HepG2 (cell line): Measurements from ENCODE around the gene DQX1. TPM values are rescaled to one million over a fixed set of nuclear protein-coding genes. Genes with fewer than 3 reads are reported as not detected.

ENCODE experiments used
- ATF1 ChIP-seq: IDR thresholded peaks from 2 replicates; pipeline ENCODE4 v1.6.1; 2016; ENCODE audit warnings: mild to moderate bottlenecking, control low read depth
- BRF2 ChIP-seq: sonication (generic); formaldehyde crosslinking; IDR thresholded peaks from 2 replicates; pipeline ENCODE4 v1.8.1; 2022; ENCODE audit warnings: mild to moderate bottlenecking, missing genetic modification reagents
- ETV5 ChIP-seq: IDR thresholded peaks from 2 replicates; pipeline ENCODE4 v1.6.1; 2018; ENCODE audit warnings: missing biosample characterization, missing genetic modification reagents, inconsistent platforms, borderline replicate concordance
- ZBTB34 ChIP-seq: sonication (generic); formaldehyde crosslinking; IDR thresholded peaks from 2 replicates; pipeline ENCODE4 v1.8.0; 2022; ENCODE audit warnings: mild to moderate bottlenecking, missing genetic modification reagents
- ZNF124 ChIP-seq: sonication (generic); formaldehyde crosslinking; IDR thresholded peaks from 2 replicates; pipeline ENCODE4 v1.4.0; 2020; ENCODE audit warnings: missing genetic modification reagents
- ZNF556 ChIP-seq: sonication (generic); formaldehyde crosslinking; IDR thresholded peaks from 2 replicates; pipeline ENCODE4 v1.4.0; 2020; ENCODE audit warnings: mild to moderate bottlenecking, missing genetic modification reagents, borderline replicate concordance
- polyA plus RNA-seq, 8 experiments: library from polyadenylated mRNA; depleted of rRNA in 3 of 8; stranded (reverse) in 7 of 8; unstranded in 1 of 8; fragments of >200 nt; fragmentation: Illumina TruSeq in 4 of 8; extraction: Trizol in 4 of 8; gene quantifications; 2 replicates each; pipeline versions ENCODE4 v1.2.1 to v1.2.3, GENCODE V29; 2011 to 2016; ENCODE audit warnings: low read depth in 4 of 8, missing spikeins in 1 of 8, mixed read lengths in 1 of 8; ENCODE audit not compliant: insufficient read depth in 1 of 8
- total RNA-seq, 5 experiments: library from RNA; depleted of rRNA; stranded (reverse); fragments of >200 nt; fragmentation: Illumina TruSeq; extraction: Trizol; gene quantifications; 2 replicates each; pipeline ENCODE4 v1.2.3, GENCODE V29; 2016; ENCODE audit warnings: low read depth in 1 of 5
- TF ChIP-seq, protein P1 (sequence below): IDR thresholded peaks from 2 replicates; pipeline ENCODE4 v1.6.1; 2016
- TF ChIP-seq, protein P2 (sequence below): IDR thresholded peaks from 2 replicates; pipeline ENCODE4 v1.4.0; 2020; ENCODE audit warnings: mild to moderate bottlenecking, missing genetic modification reagents
- TF ChIP-seq, protein P3 (sequence below): fragments of 450-650 bp; IDR thresholded peaks from 2 replicates; pipeline ENCODE4 v1.6.1; 2017
- TF ChIP-seq, protein P4 (sequence below): IDR thresholded peaks from 2 replicates; pipeline ENCODE4 v1.6.1; 2016; ENCODE audit warnings: mild to moderate bottlenecking
- TF ChIP-seq, protein P5 (sequence below): sonication (generic); formaldehyde crosslinking; IDR thresholded peaks from 2 replicates; pipeline ENCODE4 v1.5.1; 2020; ENCODE audit warnings: mild to moderate bottlenecking, missing genetic modification reagents, borderline replicate concordance

DQX1 gene
- total and polyA plus RNA-seq, 2 of the 13 experiments (the other 11 are each of a cell fraction or from before 2014, with no cell fraction given) = 27.6 to 89.8 TPM

DNA sequence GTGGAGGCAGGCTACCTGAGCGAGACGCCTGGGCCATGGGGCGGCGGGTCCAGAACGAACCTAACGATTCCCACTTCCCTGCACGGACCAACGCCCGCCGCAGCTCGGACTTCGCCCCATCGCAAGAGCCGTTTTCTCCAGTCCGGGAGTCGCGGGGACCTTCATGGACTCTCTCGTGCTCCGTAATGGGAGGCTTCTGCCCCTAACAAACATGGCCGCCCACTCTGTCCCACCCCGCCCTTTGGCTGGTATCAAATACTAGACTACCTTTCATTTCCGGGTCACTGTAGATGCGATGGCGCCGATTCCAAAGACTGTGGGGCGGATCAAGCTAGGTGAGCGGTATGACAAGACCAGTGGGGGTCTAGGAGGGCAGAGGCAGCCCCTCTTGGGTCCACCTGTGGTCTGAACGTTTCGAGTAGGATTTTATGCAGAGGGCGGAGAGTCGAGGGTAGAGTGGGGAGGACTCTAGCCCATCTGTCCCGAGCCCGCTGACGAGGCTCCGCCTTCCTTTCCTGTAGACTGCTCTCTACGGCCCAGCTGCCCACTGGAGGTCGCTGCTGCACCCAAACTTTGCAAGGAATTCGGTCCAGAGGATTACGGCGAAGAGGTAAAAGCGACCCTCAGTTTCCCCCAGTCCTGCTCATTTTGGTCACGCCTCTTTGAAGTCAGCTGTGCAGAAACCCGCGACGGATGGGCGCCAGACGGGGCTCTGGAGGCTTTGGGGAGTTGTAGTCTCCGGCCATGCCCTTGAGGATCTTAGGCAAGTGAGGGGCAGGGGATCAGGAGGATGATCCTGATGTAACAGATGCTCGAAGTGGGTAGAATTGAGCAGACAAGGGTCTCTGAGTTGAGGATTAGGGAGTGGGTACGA is 43.0 kb downstream of the DQX1 start, which contains the start of the genes CCDC142 and TTC31 (continued):
- TF ChIP-seq BRF2 (CRISPR knock-in tag) (0 out of 2 replicates have a peak, but pooled peaks have one; percentile 21), ETV5 (no peak), ATF1 (peak; percentile 84), ZNF556 (CRISPR knock-in tag) (peak; percentile 87), ZNF124 (CRISPR knock-in tag) (peak; percentile 46; the same call in 1 of the 2 replicates), ZBTB34 (CRISPR knock-in tag) (peak; percentile 83)
- TF ChIP-seq, protein P1, sequence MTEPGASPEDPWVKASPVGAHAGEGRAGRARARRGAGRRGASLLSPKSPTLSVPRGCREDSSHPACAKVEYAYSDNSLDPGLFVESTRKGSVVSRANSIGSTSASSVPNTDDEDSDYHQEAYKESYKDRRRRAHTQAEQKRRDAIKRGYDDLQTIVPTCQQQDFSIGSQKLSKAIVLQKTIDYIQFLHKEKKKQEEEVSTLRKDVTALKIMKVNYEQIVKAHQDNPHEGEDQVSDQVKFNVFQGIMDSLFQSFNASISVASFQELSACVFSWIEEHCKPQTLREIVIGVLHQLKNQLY (CRISPR knock-in tag) = peak; percentile 4; the same call in 1 of the 2 replicates
- TF ChIP-seq, protein P2, sequence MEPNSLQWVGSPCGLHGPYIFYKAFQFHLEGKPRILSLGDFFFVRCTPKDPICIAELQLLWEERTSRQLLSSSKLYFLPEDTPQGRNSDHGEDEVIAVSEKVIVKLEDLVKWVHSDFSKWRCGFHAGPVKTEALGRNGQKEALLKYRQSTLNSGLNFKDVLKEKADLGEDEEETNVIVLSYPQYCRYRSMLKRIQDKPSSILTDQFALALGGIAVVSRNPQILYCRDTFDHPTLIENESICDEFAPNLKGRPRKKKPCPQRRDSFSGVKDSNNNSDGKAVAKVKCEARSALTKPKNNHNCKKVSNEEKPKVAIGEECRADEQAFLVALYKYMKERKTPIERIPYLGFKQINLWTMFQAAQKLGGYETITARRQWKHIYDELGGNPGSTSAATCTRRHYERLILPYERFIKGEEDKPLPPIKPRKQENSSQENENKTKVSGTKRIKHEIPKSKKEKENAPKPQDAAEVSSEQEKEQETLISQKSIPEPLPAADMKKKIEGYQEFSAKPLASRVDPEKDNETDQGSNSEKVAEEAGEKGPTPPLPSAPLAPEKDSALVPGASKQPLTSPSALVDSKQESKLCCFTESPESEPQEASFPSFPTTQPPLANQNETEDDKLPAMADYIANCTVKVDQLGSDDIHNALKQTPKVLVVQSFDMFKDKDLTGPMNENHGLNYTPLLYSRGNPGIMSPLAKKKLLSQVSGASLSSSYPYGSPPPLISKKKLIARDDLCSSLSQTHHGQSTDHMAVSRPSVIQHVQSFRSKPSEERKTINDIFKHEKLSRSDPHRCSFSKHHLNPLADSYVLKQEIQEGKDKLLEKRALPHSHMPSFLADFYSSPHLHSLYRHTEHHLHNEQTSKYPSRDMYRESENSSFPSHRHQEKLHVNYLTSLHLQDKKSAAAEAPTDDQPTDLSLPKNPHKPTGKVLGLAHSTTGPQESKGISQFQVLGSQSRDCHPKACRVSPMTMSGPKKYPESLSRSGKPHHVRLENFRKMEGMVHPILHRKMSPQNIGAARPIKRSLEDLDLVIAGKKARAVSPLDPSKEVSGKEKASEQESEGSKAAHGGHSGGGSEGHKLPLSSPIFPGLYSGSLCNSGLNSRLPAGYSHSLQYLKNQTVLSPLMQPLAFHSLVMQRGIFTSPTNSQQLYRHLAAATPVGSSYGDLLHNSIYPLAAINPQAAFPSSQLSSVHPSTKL (CRISPR knock-in tag) = peak; percentile 69
- TF ChIP-seq, protein P3, sequence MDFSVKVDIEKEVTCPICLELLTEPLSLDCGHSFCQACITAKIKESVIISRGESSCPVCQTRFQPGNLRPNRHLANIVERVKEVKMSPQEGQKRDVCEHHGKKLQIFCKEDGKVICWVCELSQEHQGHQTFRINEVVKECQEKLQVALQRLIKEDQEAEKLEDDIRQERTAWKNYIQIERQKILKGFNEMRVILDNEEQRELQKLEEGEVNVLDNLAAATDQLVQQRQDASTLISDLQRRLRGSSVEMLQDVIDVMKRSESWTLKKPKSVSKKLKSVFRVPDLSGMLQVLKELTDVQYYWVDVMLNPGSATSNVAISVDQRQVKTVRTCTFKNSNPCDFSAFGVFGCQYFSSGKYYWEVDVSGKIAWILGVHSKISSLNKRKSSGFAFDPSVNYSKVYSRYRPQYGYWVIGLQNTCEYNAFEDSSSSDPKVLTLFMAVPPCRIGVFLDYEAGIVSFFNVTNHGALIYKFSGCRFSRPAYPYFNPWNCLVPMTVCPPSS = no peak
- TF ChIP-seq, protein P4, sequence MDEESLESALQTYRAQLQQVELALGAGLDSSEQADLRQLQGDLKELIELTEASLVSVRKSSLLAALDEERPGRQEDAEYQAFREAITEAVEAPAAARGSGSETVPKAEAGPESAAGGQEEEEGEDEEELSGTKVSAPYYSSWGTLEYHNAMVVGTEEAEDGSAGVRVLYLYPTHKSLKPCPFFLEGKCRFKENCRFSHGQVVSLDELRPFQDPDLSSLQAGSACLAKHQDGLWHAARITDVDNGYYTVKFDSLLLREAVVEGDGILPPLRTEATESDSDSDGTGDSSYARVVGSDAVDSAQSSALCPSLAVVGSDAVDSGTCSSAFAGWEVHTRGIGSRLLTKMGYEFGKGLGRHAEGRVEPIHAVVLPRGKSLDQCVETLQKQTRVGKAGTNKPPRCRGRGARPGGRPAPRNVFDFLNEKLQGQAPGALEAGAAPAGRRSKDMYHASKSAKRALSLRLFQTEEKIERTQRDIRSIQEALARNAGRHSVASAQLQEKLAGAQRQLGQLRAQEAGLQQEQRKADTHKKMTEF (CRISPR knock-in tag) = peak; percentile 91
- TF ChIP-seq, protein P5, sequence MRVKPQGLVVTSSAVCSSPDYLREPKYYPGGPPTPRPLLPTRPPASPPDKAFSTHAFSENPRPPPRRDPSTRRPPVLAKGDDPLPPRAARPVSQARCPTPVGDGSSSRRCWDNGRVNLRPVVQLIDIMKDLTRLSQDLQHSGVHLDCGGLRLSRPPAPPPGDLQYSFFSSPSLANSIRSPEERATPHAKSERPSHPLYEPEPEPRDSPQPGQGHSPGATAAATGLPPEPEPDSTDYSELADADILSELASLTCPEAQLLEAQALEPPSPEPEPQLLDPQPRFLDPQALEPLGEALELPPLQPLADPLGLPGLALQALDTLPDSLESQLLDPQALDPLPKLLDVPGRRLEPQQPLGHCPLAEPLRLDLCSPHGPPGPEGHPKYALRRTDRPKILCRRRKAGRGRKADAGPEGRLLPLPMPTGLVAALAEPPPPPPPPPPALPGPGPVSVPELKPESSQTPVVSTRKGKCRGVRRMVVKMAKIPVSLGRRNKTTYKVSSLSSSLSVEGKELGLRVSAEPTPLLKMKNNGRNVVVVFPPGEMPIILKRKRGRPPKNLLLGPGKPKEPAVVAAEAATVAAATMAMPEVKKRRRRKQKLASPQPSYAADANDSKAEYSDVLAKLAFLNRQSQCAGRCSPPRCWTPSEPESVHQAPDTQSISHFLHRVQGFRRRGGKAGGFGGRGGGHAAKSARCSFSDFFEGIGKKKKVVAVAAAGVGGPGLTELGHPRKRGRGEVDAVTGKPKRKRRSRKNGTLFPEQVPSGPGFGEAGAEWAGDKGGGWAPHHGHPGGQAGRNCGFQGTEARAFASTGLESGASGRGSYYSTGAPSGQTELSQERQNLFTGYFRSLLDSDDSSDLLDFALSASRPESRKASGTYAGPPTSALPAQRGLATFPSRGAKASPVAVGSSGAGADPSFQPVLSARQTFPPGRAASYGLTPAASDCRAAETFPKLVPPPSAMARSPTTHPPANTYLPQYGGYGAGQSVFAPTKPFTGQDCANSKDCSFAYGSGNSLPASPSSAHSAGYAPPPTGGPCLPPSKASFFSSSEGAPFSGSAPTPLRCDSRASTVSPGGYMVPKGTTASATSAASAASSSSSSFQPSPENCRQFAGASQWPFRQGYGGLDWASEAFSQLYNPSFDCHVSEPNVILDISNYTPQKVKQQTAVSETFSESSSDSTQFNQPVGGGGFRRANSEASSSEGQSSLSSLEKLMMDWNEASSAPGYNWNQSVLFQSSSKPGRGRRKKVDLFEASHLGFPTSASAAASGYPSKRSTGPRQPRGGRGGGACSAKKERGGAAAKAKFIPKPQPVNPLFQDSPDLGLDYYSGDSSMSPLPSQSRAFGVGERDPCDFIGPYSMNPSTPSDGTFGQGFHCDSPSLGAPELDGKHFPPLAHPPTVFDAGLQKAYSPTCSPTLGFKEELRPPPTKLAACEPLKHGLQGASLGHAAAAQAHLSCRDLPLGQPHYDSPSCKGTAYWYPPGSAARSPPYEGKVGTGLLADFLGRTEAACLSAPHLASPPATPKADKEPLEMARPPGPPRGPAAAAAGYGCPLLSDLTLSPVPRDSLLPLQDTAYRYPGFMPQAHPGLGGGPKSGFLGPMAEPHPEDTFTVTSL = no peak; the same call in 1 of the 2 replicates
